Measurements from ENCODE around the gene TPK1. TPM values are rescaled to one million over a fixed set of nuclear protein-coding genes. Genes with fewer than 3 reads are reported as not detected.

The TPK1 gene
- total and polyA plus RNA-seq, 2 of the 4 experiments (the other 2 are of a cell fraction) = 0.38 to 1.8 TPM

DNA sequence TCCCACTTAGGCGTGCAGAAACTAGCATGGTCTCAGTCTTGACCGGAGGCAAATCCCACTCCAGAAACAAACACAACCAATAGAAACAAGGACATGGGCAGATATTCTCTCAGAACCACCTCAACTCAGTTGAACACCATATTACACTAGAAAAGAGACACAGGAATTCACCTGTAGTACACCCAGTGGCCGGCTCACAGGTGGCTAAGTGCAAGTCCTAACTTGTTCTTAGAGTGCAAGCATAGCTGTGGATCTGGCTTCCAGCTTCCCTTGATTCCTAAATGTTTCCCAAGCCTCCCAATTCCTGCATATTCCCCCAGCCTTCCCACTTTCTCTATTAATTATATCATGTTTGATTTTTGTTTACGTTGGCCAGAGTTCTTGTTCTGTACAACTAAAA lies 164.4 kb downstream of the TPK1 start:
- in situ Hi-C loops (cut with MboI; ENCODE audit: low sequenced_read_pairs) (no loop called here), intact Hi-C loops (cut with micrococcal nuclease) (no loop called here)
- no peak for ATAC-seq (ENCODE audit: low read depth)

More for the DNA sequence above, 164.4 kb downstream of the TPK1 start:
- no peak overlapping the region for H3K27ac ChIP-seq (ENCODE audit: insufficient read depth, low read length)
- no peak overlapping the region for H3K4me3 ChIP-seq (ENCODE audit: insufficient read depth, low read depth, low read length)
- ChIA-PET POLR2A (ENCODE audit: unreplicated experiment) (no interaction called here), CTCF (no interaction called here)
- peaks cover 7% of the 10 kb centered on the region for H3K9me3 ChIP-seq (ENCODE audit: control insufficient read depth, insufficient read depth, low read length)
- dilution Hi-C loops (cut with HindIII; ENCODE audit: low sequenced_read_pairs, unreplicated experiment) = no loop called here
- H2BK15ac ChIP-seq (ENCODE audit: low read depth, low read length) = no peak overlapping the region
- H3K9me1 ChIP-seq (ENCODE audit: insufficient read depth, low read length) = no peaks in the 10 kb centered on the region
- H3K27me3 ChIP-seq (ENCODE audit: control insufficient read depth, insufficient read depth, low read length) = no peaks in the 10 kb centered on the region
- no peak overlapping the region for H2AK5ac ChIP-seq (ENCODE audit: low read depth, low read length)
- no peak overlapping the region for H2BK120ac ChIP-seq (ENCODE audit: low read depth, low read length)
- no peaks in the 10 kb centered on the region for H4K20me1 ChIP-seq (ENCODE audit: insufficient read depth, low read length)
- H3K36me3 ChIP-seq (ENCODE audit: control insufficient read depth, insufficient read depth, low read length) = no peaks in the 10 kb centered on the region
- TF ChIP-seq ELK1 (IDR thresholded peaks at IDR 0.05; ENCODE audit: borderline replicate concordance, low read depth, low read length) (no peak), CHD1 (IDR thresholded peaks at IDR 0.05; ENCODE audit: low read depth, low read length) (no peak), RAD21 (IDR thresholded peaks at IDR 0.05; ENCODE audit: low read length) (no peak), USF2 (IDR thresholded peaks at IDR 0.05; ENCODE audit: low read depth, low read length) (no peak), NFE2L2 (IDR thresholded peaks at IDR 0.05; ENCODE audit: low read depth, low read length) (no peak), RFX5 (IDR thresholded peaks at IDR 0.05; ENCODE audit: low read depth, low read length) (no peak), CEBPB (IDR thresholded peaks at IDR 0.05; ENCODE audit: low read depth, low read length) (no peak), MAZ (IDR thresholded peaks at IDR 0.05; ENCODE audit: borderline replicate concordance, low read depth, low read length) (no peak), MXI1 (IDR thresholded peaks at IDR 0.05; ENCODE audit: borderline replicate concordance, low read depth, low read length) (no peak), FOS (IDR thresholded peaks at IDR 0.05; ENCODE audit: low read depth, low read length) (no peak), RCOR1 (IDR thresholded peaks at IDR 0.05; ENCODE audit: insufficient replicate concordance, low read length) (no peak), MAFK (IDR thresholded peaks at IDR 0.05; ENCODE audit: low read depth, low read length) (no peak), SMC3 (IDR thresholded peaks at IDR 0.05; ENCODE audit: low read depth, low read length) (no peak), BHLHE40 (IDR thresholded peaks at IDR 0.05; ENCODE audit: low read depth, low read length) (no peak), POLR2A (IDR thresholded peaks at IDR 0.05; ENCODE audit: low read depth, low read length) (no peak)
- TF ChIP-seq, protein P1, sequence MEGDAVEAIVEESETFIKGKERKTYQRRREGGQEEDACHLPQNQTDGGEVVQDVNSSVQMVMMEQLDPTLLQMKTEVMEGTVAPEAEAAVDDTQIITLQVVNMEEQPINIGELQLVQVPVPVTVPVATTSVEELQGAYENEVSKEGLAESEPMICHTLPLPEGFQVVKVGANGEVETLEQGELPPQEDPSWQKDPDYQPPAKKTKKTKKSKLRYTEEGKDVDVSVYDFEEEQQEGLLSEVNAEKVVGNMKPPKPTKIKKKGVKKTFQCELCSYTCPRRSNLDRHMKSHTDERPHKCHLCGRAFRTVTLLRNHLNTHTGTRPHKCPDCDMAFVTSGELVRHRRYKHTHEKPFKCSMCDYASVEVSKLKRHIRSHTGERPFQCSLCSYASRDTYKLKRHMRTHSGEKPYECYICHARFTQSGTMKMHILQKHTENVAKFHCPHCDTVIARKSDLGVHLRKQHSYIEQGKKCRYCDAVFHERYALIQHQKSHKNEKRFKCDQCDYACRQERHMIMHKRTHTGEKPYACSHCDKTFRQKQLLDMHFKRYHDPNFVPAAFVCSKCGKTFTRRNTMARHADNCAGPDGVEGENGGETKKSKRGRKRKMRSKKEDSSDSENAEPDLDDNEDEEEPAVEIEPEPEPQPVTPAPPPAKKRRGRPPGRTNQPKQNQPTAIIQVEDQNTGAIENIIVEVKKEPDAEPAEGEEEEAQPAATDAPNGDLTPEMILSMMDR (conservative IDR thresholded peaks at IDR 0.05; ENCODE audit: low read depth, low read length) = no peak
- no peak overlapping the region for H3K18ac ChIP-seq (ENCODE audit: low read depth, low read length)
- no peak overlapping the region for H3K4me2 ChIP-seq (ENCODE audit: low read depth, low read length)
- no peak overlapping the region for H2BK5ac ChIP-seq (ENCODE audit: low read depth, low read length, poor library complexity, severe bottlenecking)
- no peak overlapping the region for H2AFZ ChIP-seq (replicated peaks; ENCODE audit: low read length, poor library complexity)
- no CpG with 5 or more reads among the region's 4 CpGs for WGBS, 2 experiments (ENCODE audit: extremely low coverage in 2 of 2, insufficient read length in 1 of 2)
- H2BK20ac ChIP-seq (ENCODE audit: low read depth, low read length) = no peak overlapping the region
- H4K91ac ChIP-seq (ENCODE audit: insufficient read depth, low read depth, low read length) = no peak overlapping the region
- H3K9ac ChIP-seq (ENCODE audit: low read depth, low read length) = no peak overlapping the region
- no peaks in the 10 kb centered on the region for H3K4me1 ChIP-seq (ENCODE audit: control insufficient read depth, insufficient read depth, low read length)
- no peak for DNase-seq
- no peak overlapping the region for H4K8ac ChIP-seq (ENCODE audit: low read depth in 2 of 2, low read length in 2 of 2)
- no peak overlapping the region for H2AK9ac ChIP-seq (replicated peaks; ENCODE audit: low read depth, low read length, poor library complexity)
- no peak overlapping the region for H3K23ac ChIP-seq (ENCODE audit: low read depth, low read length)
- H3K4ac ChIP-seq (ENCODE audit: low read depth, low read length) = no peak overlapping the region
- H4K5ac ChIP-seq (ENCODE audit: low read depth, low read length) = no peak overlapping the region
- BruUV-seq (replicated peaks) = no TSS peak
- H3K56ac ChIP-seq (ENCODE audit: extremely low read depth, insufficient read depth, low read length) = no peak overlapping the region
- H3K14ac ChIP-seq (replicated peaks; ENCODE audit: low read depth, low read length) = no peak overlapping the region
- H3K79me1 ChIP-seq (ENCODE audit: low read depth in 1 of 2, low read length in 2 of 2) = no peaks in the 10 kb centered on the region
